GM15510 (cell line): Measurements from ENCODE around the gene DPEP1.

Experiments
- POLR2A ChIP-seq: IDR thresholded peaks from 3 replicates; pipeline ENCODE4 v1.6.1; 2011; ENCODE audit warnings: borderline replicate concordance; ENCODE audit not compliant: insufficient read length; ENCODE audit errors: extremely low read depth

The DPEP1 gene

DNA sequence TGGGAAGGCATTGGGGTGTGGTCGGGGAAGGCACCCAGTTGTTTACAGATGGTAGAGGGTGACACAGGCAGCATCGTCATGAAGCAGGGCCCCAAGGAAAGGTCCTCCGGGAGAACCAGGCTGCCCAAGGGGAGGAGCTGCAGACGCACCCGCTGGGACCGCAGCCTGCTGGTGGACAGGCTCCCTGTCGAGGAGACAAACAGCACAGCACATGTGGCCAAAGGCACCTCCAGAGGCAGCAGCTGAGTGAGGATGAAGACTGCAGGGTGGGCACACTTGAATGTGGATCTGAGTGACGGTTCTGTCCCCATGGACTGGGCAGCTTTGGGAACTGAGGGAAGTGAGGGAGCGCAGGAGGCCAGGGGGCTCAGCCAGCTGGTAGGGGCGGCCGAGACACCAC is 31.7 kb downstream of the DPEP1 start:
- TF ChIP-seq POLR2A: no peak

DNA sequence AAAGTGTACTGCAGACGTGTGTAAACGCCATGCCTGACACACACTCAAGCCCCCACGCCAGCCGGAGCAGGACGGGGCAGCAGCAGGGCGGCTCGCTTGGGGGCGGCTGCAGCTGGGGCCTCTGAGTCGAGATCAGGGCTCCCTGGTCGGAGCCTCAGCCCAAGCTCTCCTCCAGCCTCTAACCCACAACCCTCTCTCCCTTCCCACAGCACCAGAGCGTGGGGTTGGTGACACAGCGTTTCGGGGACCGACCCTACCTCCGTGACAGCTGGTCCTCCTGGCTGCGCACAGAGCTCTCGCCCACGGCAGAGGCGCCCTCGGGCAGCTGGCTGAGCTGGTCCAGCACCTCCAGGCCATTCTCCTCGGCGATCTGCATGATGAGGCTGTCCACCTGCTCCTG is 32.8 kb downstream of the DPEP1 start:
- TF ChIP-seq POLR2A: no peak

DNA sequence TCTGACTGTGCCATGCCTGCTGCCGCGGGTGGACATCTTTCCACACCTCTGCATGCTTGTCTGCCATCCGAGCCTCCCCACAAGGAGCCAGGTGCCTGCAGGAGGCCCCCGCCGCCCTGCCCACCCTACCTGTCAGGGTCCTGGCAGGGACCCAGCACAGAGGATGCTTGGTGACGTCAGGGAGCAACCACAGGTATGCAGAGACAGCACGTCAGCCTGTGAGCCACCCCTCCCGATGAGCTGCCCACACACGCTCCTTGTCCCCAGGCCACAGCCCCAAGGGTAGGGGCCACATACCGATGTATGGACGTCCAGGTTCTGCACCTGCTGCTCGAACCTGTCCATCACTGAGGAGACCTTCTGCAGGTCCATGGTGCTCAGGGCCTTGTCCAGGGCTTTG is 33.5 kb downstream of the DPEP1 start:
- TF ChIP-seq POLR2A: no peak

- no peak for TF ChIP-seq POLR2A
Measured at GRCh38 chr16:89651584-89651983, 38.1 kb downstream of the DPEP1 start.

DNA sequence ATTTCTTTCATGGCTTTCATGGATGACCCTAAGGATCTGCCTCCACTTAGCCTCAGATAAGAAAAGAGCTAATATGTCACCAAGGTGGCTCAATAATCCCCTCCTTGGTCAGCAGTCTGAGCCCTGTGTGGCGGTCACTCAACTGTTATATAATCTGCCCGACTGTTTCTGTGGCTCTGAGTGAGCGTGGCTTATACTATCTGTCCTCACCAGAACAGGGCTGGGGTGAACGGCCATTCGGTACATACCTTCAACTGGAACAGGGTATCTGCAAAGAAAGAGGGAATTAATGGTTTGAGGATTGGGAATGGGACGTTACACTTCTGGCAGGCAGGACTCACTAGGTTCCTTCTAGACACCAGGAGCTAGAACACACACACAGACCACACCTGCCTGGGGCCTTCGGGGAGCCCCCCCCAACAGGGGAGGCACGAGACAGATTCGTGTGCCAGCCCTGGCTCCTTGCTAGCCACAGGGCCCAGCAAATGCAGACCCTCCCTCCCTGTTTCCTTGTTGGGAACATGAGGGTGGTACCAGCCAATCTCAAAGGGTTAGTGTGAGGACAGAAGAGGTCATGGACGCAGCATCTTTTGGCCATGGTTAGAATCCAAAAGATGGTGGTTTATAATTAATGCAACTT is 40.3 kb downstream of the DPEP1 start:
- no peak for TF ChIP-seq POLR2A

DNA sequence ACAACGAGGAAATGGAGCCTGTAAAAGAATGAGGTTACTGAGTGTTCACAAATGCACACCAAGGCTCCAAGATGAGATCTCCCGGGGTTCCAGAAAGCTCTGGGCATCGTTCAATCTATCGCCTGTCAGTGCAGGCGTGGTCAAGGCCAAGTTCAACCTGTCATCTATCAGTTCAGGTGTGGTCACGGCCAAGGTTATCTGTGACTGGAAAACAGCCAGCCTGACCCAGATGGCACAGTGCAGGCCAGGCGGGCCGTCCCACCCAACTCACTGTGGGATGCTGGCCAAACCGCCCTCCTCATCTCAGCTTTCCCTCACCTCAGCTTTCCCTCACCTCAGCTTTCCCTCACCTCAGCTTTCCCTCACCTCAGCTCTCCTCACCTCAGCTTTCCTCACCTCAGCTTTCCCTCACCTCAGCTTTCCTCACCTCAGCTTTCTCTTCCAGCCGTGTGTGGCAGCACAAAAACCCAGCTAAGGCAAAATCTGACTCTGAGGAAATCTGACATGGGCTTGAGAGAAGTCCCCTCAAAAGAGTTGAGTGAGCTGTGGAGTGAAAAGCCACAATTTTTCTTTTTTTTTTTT is 41.7 kb downstream of the DPEP1 start:
- no peak for TF ChIP-seq POLR2A

GRCh38 chr16:89656435-89657121 is 43.1 kb downstream of the DPEP1 start:
- TF ChIP-seq POLR2A: no peak

DNA sequence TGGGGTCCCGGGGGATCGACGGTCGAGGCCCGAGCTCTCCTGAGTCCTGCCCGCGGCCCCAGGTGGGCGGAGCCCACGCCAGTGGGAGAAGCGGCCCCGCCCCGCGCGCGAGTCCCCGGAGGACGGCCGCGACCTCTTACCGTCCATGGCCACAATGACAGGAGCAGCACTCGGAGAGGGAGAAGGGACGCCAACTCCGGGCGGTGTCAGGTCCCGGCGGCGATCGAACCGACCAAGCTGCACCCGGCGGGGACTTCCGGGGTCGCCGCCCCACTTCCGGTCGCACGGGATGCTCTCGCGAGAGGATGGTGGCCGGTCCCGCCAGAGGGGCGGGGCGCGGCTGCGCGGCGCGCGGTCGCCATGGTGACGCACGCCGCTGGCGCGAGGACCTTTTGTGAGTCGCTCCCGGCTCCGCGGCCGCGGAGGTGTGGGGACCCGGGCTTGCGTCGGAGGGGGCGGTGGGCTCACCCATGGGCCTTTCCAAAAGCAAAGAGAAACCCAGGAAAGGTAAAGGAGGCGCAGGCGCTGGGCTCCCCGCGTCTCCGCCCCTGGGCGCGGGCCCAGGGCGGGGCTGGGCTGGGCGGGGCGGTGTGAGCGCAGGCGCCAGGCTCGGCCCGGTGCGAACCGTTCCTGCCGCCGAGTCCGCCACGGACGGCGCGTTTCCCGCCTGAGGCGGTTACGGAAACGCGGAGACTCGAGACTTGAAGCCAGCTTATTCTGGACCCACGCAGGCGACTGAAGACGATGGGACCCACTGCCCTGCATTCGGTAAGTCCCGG is 44.2 kb downstream of the DPEP1 start, which contains the start of the genes CHMP1A and SPATA33:
Gene CHMP1A, minus strand, starts transcription at position 267 of the 779 bp plus-strand sequence. Its CDS starts 120 bp downstream, at position 147.
Gene SPATA33, plus strand, starts transcription at position 395 of the 779 bp plus-strand sequence. Its CDS starts 76 bp downstream, at position 471.
- TF ChIP-seq POLR2A: peak; percentile 78

GRCh38 chr16:89658221-89658879 is 44.9 kb downstream of the DPEP1 start:
- TF ChIP-seq POLR2A: no peak

DNA sequence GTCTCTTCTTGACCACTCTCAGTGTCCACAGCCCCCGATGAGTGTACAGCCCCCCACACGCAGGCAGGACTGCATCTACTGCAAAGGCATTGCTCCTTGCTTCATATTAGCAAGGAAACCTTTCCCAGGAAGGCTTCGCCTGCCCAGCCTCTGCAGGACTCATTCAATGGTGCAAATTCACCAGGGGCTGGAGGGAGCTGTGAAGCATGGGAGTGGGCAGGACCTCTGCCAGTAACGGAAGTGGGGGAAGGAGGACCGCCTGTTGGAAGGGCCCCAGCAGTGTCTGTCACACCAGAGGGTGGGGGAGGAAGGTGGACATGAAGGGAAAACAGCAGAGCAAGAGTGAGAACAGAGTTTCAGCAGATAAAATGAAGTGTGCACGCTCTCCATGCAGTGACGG is 46.7 kb downstream of the DPEP1 start:
- TF ChIP-seq POLR2A: no peak

GRCh38 chr16:89661215-89661614 is 47.8 kb downstream of the DPEP1 start:
- TF ChIP-seq POLR2A: no peak

DNA sequence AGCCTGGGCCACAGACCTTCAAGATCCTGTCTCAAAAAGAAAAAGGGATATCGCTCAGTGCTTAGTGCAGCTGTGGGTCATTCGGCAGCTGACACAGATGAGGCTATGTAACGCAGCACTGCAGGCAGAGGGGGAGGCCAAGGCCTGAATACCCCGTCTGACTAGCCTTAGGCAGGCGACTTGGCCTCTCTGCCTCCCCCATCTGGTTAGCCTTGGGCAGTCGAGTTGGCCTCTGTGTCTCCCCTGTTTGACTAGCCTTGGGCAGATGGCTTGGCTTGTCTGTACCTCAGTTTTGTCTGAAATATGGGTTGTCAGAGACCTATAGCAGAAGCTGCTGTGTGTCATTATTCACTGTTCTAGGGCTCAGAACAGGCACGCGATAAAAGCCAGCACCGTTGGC is 54.2 kb downstream of the DPEP1 start:
- no peak for TF ChIP-seq POLR2A

DNA sequence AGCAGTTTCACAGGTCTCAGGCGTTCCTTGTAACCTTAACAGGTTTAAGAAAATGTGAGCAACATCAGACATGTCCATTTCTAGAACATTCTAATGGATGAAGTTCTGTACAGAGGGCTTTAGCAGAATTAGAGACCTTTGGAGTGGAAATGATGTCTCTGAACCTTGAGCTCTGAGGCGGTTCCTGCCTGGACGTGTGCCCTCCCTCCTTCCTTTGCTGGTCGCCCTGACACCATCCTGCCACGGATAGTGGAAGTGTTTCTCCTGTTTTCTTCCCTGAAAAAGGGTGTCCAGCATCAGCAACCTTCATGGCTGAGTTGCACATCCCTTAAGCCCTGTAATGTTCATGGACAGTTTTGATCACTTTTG is 55.3 kb downstream of the DPEP1 start:
- TF ChIP-seq POLR2A: no peak

DNA sequence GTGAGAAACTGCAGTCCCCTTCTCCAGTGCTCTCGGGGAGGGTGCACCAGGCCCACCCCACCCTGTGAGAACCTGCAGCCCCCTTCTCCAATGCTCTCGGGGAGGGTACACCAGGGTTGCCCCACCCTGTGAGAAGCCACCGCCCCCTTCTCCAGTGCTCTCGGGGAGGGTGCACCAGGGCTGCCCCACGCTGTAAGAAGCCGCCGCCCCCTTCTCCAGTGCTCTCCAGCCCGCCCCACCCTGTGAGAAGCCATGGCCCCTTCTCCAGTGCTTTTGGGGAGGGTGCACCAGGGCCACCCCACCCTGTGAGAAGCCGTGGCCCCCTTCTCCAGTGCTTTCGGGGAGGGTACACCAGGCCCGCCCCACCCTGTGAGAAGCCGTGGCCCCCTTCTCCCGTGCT is 56.3 kb downstream of the DPEP1 start:
- no peak for TF ChIP-seq POLR2A
